GM19452 (cell line): ENCODE data around the gene AXDND1.
"Not testable (repeated sequence)": the region's sequence is repeated elsewhere in the genome, so short reads cannot be mapped to it uniquely, and the experiment has no call there.

Source experiments
- ATAC-seq: cut with Tn5 transposase; IDR thresholded peaks from one replicate; pipeline ENCODE4 v1.9.1; 2021; ENCODE audit not compliant: unreplicated experiment

Gene AXDND1

GRCh38 chr1:179366093-179366800 is 476 bp downstream of the AXDND1 start:
- ATAC-seq = peak; percentile 26

- ATAC-seq = peak; percentile 27
Measured at GRCh38 chr1:179369751-179370341, 4.1 kb downstream of the AXDND1 start.

GRCh38 chr1:179372160-179372559 is 6.4 kb downstream of the AXDND1 start:
- no peak for ATAC-seq

GRCh38 chr1:179376223-179376622 is 10.5 kb downstream of the AXDND1 start:
- no peak for ATAC-seq

- no peak for ATAC-seq
Measured at GRCh38 chr1:179380299-179380698, 14.5 kb downstream of the AXDND1 start.

GRCh38 chr1:179384027-179384426 is 18.3 kb downstream of the AXDND1 start:
- ATAC-seq = no peak

- no peak for ATAC-seq
Measured at GRCh38 chr1:179385510-179385909, 19.7 kb downstream of the AXDND1 start.

GRCh38 chr1:179393721-179394120 is 27.9 kb downstream of the AXDND1 start:
- ATAC-seq = no peak

GRCh38 chr1:179399399-179399798 is 33.6 kb downstream of the AXDND1 start:
- ATAC-seq = not testable (repeated sequence)

- not testable (repeated sequence) for ATAC-seq
Measured at GRCh38 chr1:179417760-179418159, 52.0 kb downstream of the AXDND1 start.

GRCh38 chr1:179418706-179419105 is 52.9 kb downstream of the AXDND1 start:
- not testable (repeated sequence) for ATAC-seq

- no peak for ATAC-seq
Measured at GRCh38 chr1:179424610-179425009, 58.8 kb downstream of the AXDND1 start.

GRCh38 chr1:179425186-179425585 is 59.4 kb downstream of the AXDND1 start:
- no peak for ATAC-seq

- no peak for ATAC-seq
Measured at GRCh38 chr1:179437171-179437570, 71.4 kb downstream of the AXDND1 start.

- not testable (repeated sequence) for ATAC-seq
Measured at GRCh38 chr1:179439646-179440045, 73.9 kb downstream of the AXDND1 start.

- not testable (repeated sequence) for ATAC-seq
Measured at GRCh38 chr1:179440301-179440700, 74.5 kb downstream of the AXDND1 start.

- ATAC-seq = no peak
Measured at GRCh38 chr1:179440971-179441370, 75.2 kb downstream of the AXDND1 start.

GRCh38 chr1:179441501-179441900 is 75.7 kb downstream of the AXDND1 start:
- ATAC-seq = no peak

- ATAC-seq = not testable (repeated sequence)
Measured at GRCh38 chr1:179442846-179443245, 77.1 kb downstream of the AXDND1 start.

- ATAC-seq = no peak
Measured at GRCh38 chr1:179445593-179445992, 79.8 kb downstream of the AXDND1 start.

GRCh38 chr1:179447489-179447888 is 81.7 kb downstream of the AXDND1 start:
- no peak for ATAC-seq

- no peak for ATAC-seq
Measured at GRCh38 chr1:179448437-179449149, 82.8 kb downstream of the AXDND1 start.
